Left lobe of liver (tissue), 1 donor: ENCODE results near the gene PACSIN3. TPM values are rescaled to one million over a fixed set of nuclear protein-coding genes. Genes with fewer than 3 reads are reported as not detected.

Experiments
- total RNA-seq: library from RNA; stranded (reverse); gene quantifications from one replicate; pipeline ENCODE4 v1.2.1, GENCODE V29; 2021
- donor health status: DM: no; HTN: yes; CAD: no.

The PACSIN3 gene
- total RNA-seq, 1 donor from 2014 or later, result 32.8 TPM

Other genes starting within 250 kb of the PACSIN3 start
- gene CSTPP1, start 249.7 kb downstream of the PACSIN3 start, total RNA-seq, result 4.1 TPM
- gene ARFGAP2, start 9.6 kb downstream of the PACSIN3 start, total RNA-seq, result 77.6 TPM
- 15.4 TPM for gene DDB2, start 28.5 kb upstream of the PACSIN3 start, total RNA-seq
- 72.9 TPM for gene ACP2, start 62.4 kb upstream of the PACSIN3 start, total RNA-seq
- gene NR1H3, start 71.6 kb upstream of the PACSIN3 start, total RNA-seq, result 94.0 TPM
- 24.4 TPM for gene MADD, start 83.7 kb upstream of the PACSIN3 start, total RNA-seq
- 0.08 TPM for gene MYBPC3, start 166.3 kb upstream of the PACSIN3 start, total RNA-seq
- 10.9 TPM for gene SPI1, start 192.1 kb upstream of the PACSIN3 start, total RNA-seq
- gene SLC39A13, start 222.2 kb upstream of the PACSIN3 start, total RNA-seq, result 15.8 TPM
- 64.6 TPM for gene PSMC3, start 240.0 kb upstream of the PACSIN3 start, total RNA-seq